Measurements from ENCODE around the gene PATE4.

PATE4 gene

GRCh38 chr11:125833016-125833415 lies at the start of gene PATE4:
PATE4 (plus strand) TSS chr11:125833316; CDS start chr11:125833360, 44 bp downstream.
- no peak for FAIRE-seq
- TF ChIP-seq CTCF (IDR thresholded peaks at IDR 0.05; ENCODE audit: insufficient read depth, missing control alignments) = no peak
- no peak for DNase-seq (ENCODE audit: insufficient read length, low spot score)

- no peak for DNase-seq (ENCODE audit: insufficient read length, low spot score)
- TF ChIP-seq CTCF (IDR thresholded peaks at IDR 0.05; ENCODE audit: insufficient read depth, missing control alignments) = no peak
- FAIRE-seq = no peak
Observed at GRCh38 chr11:125784678-125785077, 48.4 kb upstream of the PATE4 start.

- FAIRE-seq (no peak), DNase-seq (ENCODE audit: insufficient read length, low spot score) (no peak)
- no peak for TF ChIP-seq CTCF (IDR thresholded peaks at IDR 0.05; ENCODE audit: insufficient read depth, missing control alignments)
Observed at GRCh38 chr11:125787827-125788226, 45.3 kb upstream of the PATE4 start, which contains the start of gene PATE3. PATE3 (plus strand) TSS chr11:125788127; CDS start chr11:125788152, 25 bp downstream.

- FAIRE-seq (no peak), DNase-seq (ENCODE audit: insufficient read length, low spot score) (no peak)
- no peak for TF ChIP-seq CTCF (IDR thresholded peaks at IDR 0.05; ENCODE audit: insufficient read depth, missing control alignments)
Observed at GRCh38 chr11:125790825-125791224, 42.3 kb upstream of the PATE4 start.

GRCh38 chr11:125797641-125798040 lies 35.5 kb upstream of the PATE4 start:
- DNase-seq (ENCODE audit: insufficient read length, low spot score) (no peak), FAIRE-seq (no peak)
- TF ChIP-seq CTCF (IDR thresholded peaks at IDR 0.05; ENCODE audit: insufficient read depth, missing control alignments) = no peak

GRCh38 chr11:125799808-125800207 lies 33.3 kb upstream of the PATE4 start:
- FAIRE-seq = no peak

More at GRCh38 chr11:125799808-125800207, 33.3 kb upstream of the PATE4 start:
- TF ChIP-seq CTCF (IDR thresholded peaks at IDR 0.05; ENCODE audit: insufficient read depth, missing control alignments) = no peak
- no peak for DNase-seq (ENCODE audit: insufficient read length, low spot score)
